ENCODE data around the gene HBM. TPM values are rescaled to one million over a fixed set of nuclear protein-coding genes. Genes with fewer than 3 reads are reported as not detected.

Gene HBM
- total and polyA plus RNA-seq, 9 donors, result 0.78 to 0.92 TPM; not detected in 7

GRCh38 chr16:125011-125410 lies 40.8 kb upstream of the HBM start:
- Histone ChIP-seq H3K27ac (no peak overlapping the region), H3K4me1 (ENCODE audit: insufficient read depth) (no peaks in the 10 kb centered on the region), H3K27me3 (no peaks in the 10 kb centered on the region), H3K4me3 (no peak overlapping the region), H3K9me3 (no peaks in the 10 kb centered on the region), H3K36me3 (no peaks in the 10 kb centered on the region)
- TF ChIP-seq POLR2A (IDR thresholded peaks at IDR 0.05), result no peak
- TF ChIP-seq EP300 (IDR thresholded peaks at IDR 0.05), result no peak
- TF ChIP-seq CTCF (IDR thresholded peaks at IDR 0.05), result no peak
- DNase-seq, result no peak
- intact Hi-C loops (cut with DNase I), result no loop called here
- 76 to 87% (median 84%) methylated on average over 3 of the region's 3 CpGs for WGBS, 3 donors

- intact Hi-C loops (cut with DNase I), result no loop called here
- no peak for DNase-seq
- no peaks in the 10 kb centered on the region for H3K27me3 ChIP-seq
- peaks cover 7% of the 10 kb centered on the region for H3K4me1 ChIP-seq (ENCODE audit: insufficient read depth)
- H3K4me3 ChIP-seq, result no peak overlapping the region
- H3K9me3 ChIP-seq, result no peaks in the 10 kb centered on the region
- 95 to 100% (median 96%) methylated on average over 2 of the region's 2 CpGs for WGBS, 3 donors
- TF ChIP-seq CTCF (IDR thresholded peaks at IDR 0.05), result no peak
- TF ChIP-seq POLR2A (IDR thresholded peaks at IDR 0.05), result no peak
- TF ChIP-seq EP300 (IDR thresholded peaks at IDR 0.05), result no peak
- H3K36me3 ChIP-seq, result no peaks in the 10 kb centered on the region
- no peak overlapping the region for H3K27ac ChIP-seq
Measured at GRCh38 chr16:129075-129474, 36.7 kb upstream of the HBM start.

GRCh38 chr16:130533-131173 lies 35.1 kb upstream of the HBM start:
- Histone ChIP-seq H3K27me3 (no peaks in the 10 kb centered on the region), H3K4me1 (ENCODE audit: insufficient read depth) (peaks cover 7% of the 10 kb centered on the region), H3K36me3 (no peaks in the 10 kb centered on the region), H3K4me3 (no peak overlapping the region), H3K27ac (no peak overlapping the region), H3K9me3 (no peaks in the 10 kb centered on the region)
- intact Hi-C loops (cut with DNase I), result no loop called here
- no peak for DNase-seq
- 89 to 93% (median 90%) methylated on average over 15 of the region's 15 CpGs for WGBS, 3 donors
- TF ChIP-seq CTCF (IDR thresholded peaks at IDR 0.05) (no peak), POLR2A (IDR thresholded peaks at IDR 0.05) (no peak), EP300 (IDR thresholded peaks at IDR 0.05) (no peak)

GRCh38 chr16:132120-132519 lies 33.7 kb upstream of the HBM start:
- WGBS, 3 donors, result 94 to 98% (median 95%) methylated on average over 7 of the region's 7 CpGs
- TF ChIP-seq POLR2A (IDR thresholded peaks at IDR 0.05) (no peak), CTCF (IDR thresholded peaks at IDR 0.05) (no peak)
- Histone ChIP-seq H3K27ac (no peak overlapping the region), H3K27me3 (no peaks in the 10 kb centered on the region), H3K9me3 (no peaks in the 10 kb centered on the region), H3K4me3 (no peak overlapping the region), H3K36me3 (no peaks in the 10 kb centered on the region), H3K4me1 (ENCODE audit: insufficient read depth) (peaks cover 7% of the 10 kb centered on the region)
- intact Hi-C loops (cut with DNase I), result no loop called here
- no peak for DNase-seq
